MM.1S (cell line): ENCODE data around the gene CLDND2.

Source experiments
- CTCF ChIP-seq: fragments of 300-600 bp; sonication (generic); IDR thresholded peaks from 2 replicates; pipeline ENCODE4 v1.5.1; 2016; ENCODE audit warnings: antibody characterized with exemption, low read length, mixed read lengths
- EZH2 ChIP-seq: fragments of 300-600 bp; sonication (generic); optimal IDR thresholded peaks from 2 replicates; pipeline ENCODE3; 2017; ENCODE audit warnings: low read depth, mild to moderate bottlenecking, antibody characterized with exemption, low read length, mixed read lengths
- EZH2phosphoT487 ChIP-seq: fragments of 300-600 bp; sonication (generic); IDR thresholded peaks from 2 replicates; pipeline ENCODE4 v1.6.1; 2018; ENCODE audit warnings: antibody characterized with exemption, low read length

GRCh38 chr19:51377422-51377821, 8.6 kb upstream of the CLDND2 start:
- TF ChIP-seq CTCF = no peak
- no peak for TF ChIP-seq EZH2phosphoT487
- TF ChIP-seq EZH2 = no peak
